DOHH2 (cell line): ENCODE measurements around the gene UBASH3B.

Experiments
- H3F3A ChIP-seq: fragments of 200-600 bp; sonication (generic), shearing (Covaris generic); 2 replicates; pipeline ENCODE4 v1.6.0; 2016; ENCODE audit warnings: antibody characterized with exemption, mild to moderate bottlenecking; ENCODE audit not compliant: control insufficient read depth, insufficient read depth
- H3K27ac ChIP-seq: fragments of 200-600 bp; sonication (generic); 2 replicates; pipeline ENCODE4 v1.5.1; 2014; ENCODE audit warnings: low read depth, mild to moderate bottlenecking, low read length, moderate library complexity
- H3K27me3 ChIP-seq: fragments of 200-600 bp; sonication (generic); 2 replicates; pipeline ENCODE4 v1.6.1; 2014; ENCODE audit warnings: mild to moderate bottlenecking, low read length, mixed read lengths; ENCODE audit not compliant: control insufficient read depth
- H3K36me3 ChIP-seq: fragments of 200-600 bp; sonication (generic); 2 replicates; pipeline ENCODE4 v1.6.1; 2014; ENCODE audit warnings: mild to moderate bottlenecking, low read length, moderate library complexity, mixed read lengths; ENCODE audit not compliant: control insufficient read depth
- H3K4me1 ChIP-seq: fragments of 200-600 bp; sonication (generic); 2 replicates; pipeline ENCODE4 v1.6.1; 2014; ENCODE audit warnings: mild to moderate bottlenecking, low read length, mixed read lengths; ENCODE audit not compliant: control insufficient read depth
- H3K4me2 ChIP-seq: fragments of 200-600 bp; sonication (generic); 2 replicates; pipeline ENCODE4 v1.6.0; 2014; ENCODE audit warnings: mild to moderate bottlenecking, low read length, moderate library complexity
- H3K4me3 ChIP-seq: fragments of 200-600 bp; sonication (generic); 2 replicates; pipeline ENCODE4 v1.5.1; 2014; ENCODE audit warnings: mild to moderate bottlenecking, low read length, mixed read lengths
- H3K79me2 ChIP-seq: fragments of 200-600 bp; sonication (generic); 2 replicates; pipeline ENCODE4 v1.6.1; 2014; ENCODE audit warnings: mild to moderate bottlenecking, low read length, mixed read lengths; ENCODE audit not compliant: control insufficient read depth
- H3K9me2 ChIP-seq: fragments of 200-600 bp; sonication (generic); replicated peaks from 2 replicates; pipeline ENCODE4 v1.6.1; 2014; ENCODE audit warnings: mild to moderate bottlenecking, low read length, mixed read lengths; ENCODE audit not compliant: control insufficient read depth
- H3K9me3 ChIP-seq: fragments of 200-600 bp; sonication (generic); 2 replicates; pipeline ENCODE4 v1.6.1; 2014; ENCODE audit warnings: antibody characterized with exemption, low read length, mixed read lengths; ENCODE audit not compliant: control insufficient read depth, insufficient read depth
- H4K20me1 ChIP-seq: fragments of 200-600 bp; sonication (generic); 2 replicates; pipeline ENCODE4 v1.6.0; 2014; ENCODE audit warnings: low read depth, mild to moderate bottlenecking, antibody characterized with exemption, low read length, moderate library complexity; ENCODE audit not compliant: control insufficient read depth, insufficient read depth
- EZH2phosphoT487 ChIP-seq: fragments of 200-600 bp; sonication (generic); IDR thresholded peaks from 2 replicates; pipeline ENCODE4 v1.6.1; 2017; ENCODE audit warnings: borderline replicate concordance, mild to moderate bottlenecking, antibody characterized with exemption, low read length, moderate library complexity, mixed read lengths
- TF ChIP-seq, protein P1 (sequence below): fragments of 200-600 bp; sonication (generic); IDR thresholded peaks from one replicate; pipeline ENCODE4 v1.5.1; 2014; ENCODE audit warnings: antibody characterized with exemption, mild to moderate bottlenecking, low read depth, low read length; ENCODE audit not compliant: poor library complexity, severe bottlenecking

The UBASH3B gene

DNA sequence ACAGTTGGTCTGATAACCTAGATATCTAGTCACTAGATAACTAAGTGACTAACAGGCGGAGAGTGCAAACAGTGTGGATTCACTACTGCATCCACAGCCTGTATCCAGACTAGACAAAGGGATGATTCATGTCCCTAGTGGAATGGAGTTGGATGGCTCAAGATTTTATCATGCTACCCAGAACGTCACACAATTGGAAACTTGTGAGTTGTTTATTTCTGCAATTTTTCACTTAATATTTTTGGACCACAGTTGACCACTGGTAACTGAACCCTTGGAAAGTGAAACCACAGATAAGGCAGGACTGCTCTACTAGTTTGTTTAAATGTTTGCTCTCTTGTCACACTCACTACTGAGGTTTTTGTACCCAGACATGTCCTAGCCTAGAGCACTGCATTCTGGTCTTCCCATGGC is 76.0 kb downstream of the UBASH3B start:
- Histone ChIP-seq H3K36me3 (0 out of 2 replicates have a peak, but pooled peaks cover 3% of the 10 kb centered on the region), H3F3A (no peaks in the 10 kb centered on the region), H4K20me1 (no peaks in the 10 kb centered on the region), H3K9me2 (no peaks in the 10 kb centered on the region), H3K27ac (no peak overlapping the region), H3K4me2 (no peak overlapping the region), H3K4me1 (peaks cover 75% of the 10 kb centered on the region), H3K27me3 (no peaks in the 10 kb centered on the region), H3K9me3 (no peaks in the 10 kb centered on the region), H3K79me2 (peaks cover 11% of the 10 kb centered on the region), H3K4me3 (no peak overlapping the region)
- no peak for TF ChIP-seq EZH2phosphoT487
- TF ChIP-seq, protein P1, sequence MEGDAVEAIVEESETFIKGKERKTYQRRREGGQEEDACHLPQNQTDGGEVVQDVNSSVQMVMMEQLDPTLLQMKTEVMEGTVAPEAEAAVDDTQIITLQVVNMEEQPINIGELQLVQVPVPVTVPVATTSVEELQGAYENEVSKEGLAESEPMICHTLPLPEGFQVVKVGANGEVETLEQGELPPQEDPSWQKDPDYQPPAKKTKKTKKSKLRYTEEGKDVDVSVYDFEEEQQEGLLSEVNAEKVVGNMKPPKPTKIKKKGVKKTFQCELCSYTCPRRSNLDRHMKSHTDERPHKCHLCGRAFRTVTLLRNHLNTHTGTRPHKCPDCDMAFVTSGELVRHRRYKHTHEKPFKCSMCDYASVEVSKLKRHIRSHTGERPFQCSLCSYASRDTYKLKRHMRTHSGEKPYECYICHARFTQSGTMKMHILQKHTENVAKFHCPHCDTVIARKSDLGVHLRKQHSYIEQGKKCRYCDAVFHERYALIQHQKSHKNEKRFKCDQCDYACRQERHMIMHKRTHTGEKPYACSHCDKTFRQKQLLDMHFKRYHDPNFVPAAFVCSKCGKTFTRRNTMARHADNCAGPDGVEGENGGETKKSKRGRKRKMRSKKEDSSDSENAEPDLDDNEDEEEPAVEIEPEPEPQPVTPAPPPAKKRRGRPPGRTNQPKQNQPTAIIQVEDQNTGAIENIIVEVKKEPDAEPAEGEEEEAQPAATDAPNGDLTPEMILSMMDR, result no peak

DNA sequence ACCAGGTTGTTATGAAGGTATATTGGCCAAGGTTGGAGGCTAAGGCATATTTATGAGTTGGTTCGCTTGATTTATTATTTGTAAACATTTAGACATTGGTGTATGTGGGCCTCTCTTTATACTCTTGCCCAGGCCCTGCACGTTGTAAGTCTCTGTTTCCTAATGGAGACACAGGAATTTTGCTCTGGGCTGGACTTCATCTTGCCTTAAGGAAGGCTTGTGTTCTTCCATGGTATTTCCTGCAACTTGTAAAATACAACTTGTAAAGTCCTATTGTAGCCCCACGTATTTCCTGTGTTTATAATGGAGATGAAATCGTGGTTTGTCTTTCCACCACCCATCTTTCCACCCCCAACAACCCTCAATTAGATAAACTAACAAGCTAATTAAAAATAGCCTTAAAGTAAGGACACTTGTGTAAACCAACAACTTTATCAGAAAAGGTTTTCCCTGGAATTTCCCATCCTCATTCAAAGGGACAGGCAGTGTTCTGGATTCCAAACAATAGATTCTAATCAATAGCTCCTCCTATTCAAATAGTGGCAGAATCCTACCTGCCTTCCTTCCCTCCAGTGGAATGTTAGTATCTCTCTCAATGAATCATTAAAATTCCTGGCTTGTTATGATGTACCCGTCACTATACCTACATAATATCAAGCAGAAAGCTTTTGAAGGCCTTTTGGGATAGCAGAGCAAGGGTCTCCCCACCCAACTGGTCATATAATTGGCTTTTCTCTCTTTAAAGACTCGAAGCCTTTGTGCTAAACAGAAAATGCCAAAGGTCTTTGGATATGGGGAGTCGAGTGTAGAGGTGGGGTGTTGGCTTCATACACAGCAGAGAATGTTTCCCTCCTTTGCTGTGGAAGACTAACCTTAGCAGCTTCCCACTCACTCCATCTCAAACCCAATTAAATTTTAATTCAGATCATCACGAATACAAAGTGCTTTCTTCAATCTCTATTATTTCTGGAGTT is 77.1 kb downstream of the UBASH3B start:
- no peaks in the 10 kb centered on the region for H3K36me3 ChIP-seq
- H3K4me1 ChIP-seq, result peaks cover 69% of the 10 kb centered on the region
- H3K4me2 ChIP-seq, result no peak overlapping the region
- no peaks in the 10 kb centered on the region for H3K9me2 ChIP-seq
- peaks cover 5% of the 10 kb centered on the region; the same call in 1 of the 2 replicates for H3K79me2 ChIP-seq
- no peaks in the 10 kb centered on the region for H3K9me3 ChIP-seq
- H3F3A ChIP-seq, result no peaks in the 10 kb centered on the region
- H3K27me3 ChIP-seq, result no peaks in the 10 kb centered on the region
- TF ChIP-seq EZH2phosphoT487, result no peak
- TF ChIP-seq, protein P1, result no peak
- no peaks in the 10 kb centered on the region for H4K20me1 ChIP-seq
- H3K4me3 ChIP-seq, result no peak overlapping the region
- no peak overlapping the region for H3K27ac ChIP-seq

DNA sequence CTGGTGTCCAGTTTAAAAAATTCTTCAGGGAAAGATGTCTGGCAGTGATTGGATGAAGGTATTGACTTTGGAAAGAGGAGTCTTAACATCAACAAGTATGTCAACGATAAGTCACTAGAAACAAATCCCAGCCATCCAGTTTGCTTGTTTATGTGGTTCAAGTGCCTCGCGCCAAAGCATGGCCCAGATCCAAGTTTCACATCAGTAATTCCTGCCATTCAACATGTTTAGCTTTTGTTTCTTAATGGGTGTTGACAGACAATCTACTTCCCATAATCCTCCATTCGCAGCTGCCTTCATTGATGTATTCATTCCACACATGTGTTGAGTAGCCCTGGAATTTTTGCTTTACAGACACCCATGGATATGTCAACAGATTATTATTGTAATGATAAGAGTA is 77.8 kb downstream of the UBASH3B start:
- H3K27ac ChIP-seq, result no peak overlapping the region
- peaks cover 62% of the 10 kb centered on the region for H3K4me1 ChIP-seq
- H3K79me2 ChIP-seq, result peaks cover 5% of the 10 kb centered on the region; the same call in 1 of the 2 replicates
- no peak overlapping the region for H3K4me3 ChIP-seq
- no peaks in the 10 kb centered on the region for H3K9me3 ChIP-seq
- no peaks in the 10 kb centered on the region for H3K9me2 ChIP-seq
- H3K4me2 ChIP-seq, result no peak overlapping the region
- no peaks in the 10 kb centered on the region for H3K36me3 ChIP-seq
- H4K20me1 ChIP-seq, result no peaks in the 10 kb centered on the region
- no peaks in the 10 kb centered on the region for H3F3A ChIP-seq
- TF ChIP-seq, protein P1, result no peak
- TF ChIP-seq EZH2phosphoT487, result no peak
- no peaks in the 10 kb centered on the region for H3K27me3 ChIP-seq
